Left cardiac atrium (tissue), 4 donors: ENCODE data around the gene CBLN3. TPM values are rescaled to one million over a fixed set of nuclear protein-coding genes. Genes with fewer than 3 reads are reported as not detected.
A peak's percentile ranks its signal among the peaks of the same experiment; 100 is the strongest.

Experiments
- ATAC-seq, 2 donors: fragments of 200-7000 bp; cut with Tn5 transposase; one replicate each; pipeline ENCODE4 v1.9.1; 2020; ENCODE audit warnings: mild to moderate bottlenecking in 2 of 2, moderate library complexity in 2 of 2
- DNase-seq: peaks from one replicate; pipeline ENCODE4 v3.0.0-alpha.2; 2020
- intact Hi-C, 2 donors: fragments of 100-400 bp; cut with DNase I; formaldehyde crosslinking; loops; one replicate each; pipeline versions ENCODE4 v1.14.1 to v1.15.1; 2022 to 2023
- total RNA-seq, 2 donors: library from RNA; stranded (reverse); fragmentation: NEBNext Ultra II Directional; extraction: Animal tissue kit (Norgen Biotek cat#: 25700); gene quantifications; one replicate each; pipeline ENCODE4 v1.2.1, GENCODE V29; 2021
- donor health status: DM: no; HTN: yes; CAD: no.
- donor health status: DM: no; HTN: yes; CAD: no; lungs with severe emphysema.
- donor health status: DM: yes; HTN: yes; CAD: no.
- donor health status: Dilated cardiomyopathy.

Gene CBLN3
- total RNA-seq, 2 donors from 2014 or later = 2.2 to 2.5 TPM

- intact Hi-C loops = no loop called here
- ATAC-seq (no peak), DNase-seq (no peak)
Observed at GRCh38 chr14:24440606-24441399, 11.3 kb upstream of the CBLN3 start.

- intact Hi-C loops = no loop called here
- DNase-seq (no peak), ATAC-seq (no peak)
Observed at GRCh38 chr14:24439830-24440605, 10.6 kb upstream of the CBLN3 start.

GRCh38 chr14:24439257-24439656, 9.8 kb upstream of the CBLN3 start:
- no peak for ATAC-seq
- intact Hi-C loops = no loop called here
- DNase-seq = no peak

GRCh38 chr14:24438223-24439097, 9.0 kb upstream of the CBLN3 start:
- no peak for DNase-seq
- intact Hi-C loops = no loop called here
- ATAC-seq = no peak

GRCh38 chr14:24437736-24438067, 8.2 kb upstream of the CBLN3 start:
- DNase-seq (no peak), ATAC-seq (no peak)
- intact Hi-C loops = loop anchor here in 1 of 2 donors (2.0 kb wide), 1 partner anchor 105 kb away; no protein-coding TSS in a partner anchor

GRCh38 chr14:24437020-24437735, 7.7 kb upstream of the CBLN3 start:
- ATAC-seq (no peak), DNase-seq (no peak)
- intact Hi-C loops = loop anchor here in 1 of 2 donors (2.0 kb wide), 1 partner anchor 104 kb away; no protein-coding TSS in a partner anchor

GRCh38 chr14:24436355-24437019, 7.0 kb upstream of the CBLN3 start:
- peak; percentile 27 to 65 for ATAC-seq
- DNase-seq = no peak

GRCh38 chr14:24435998-24436354, 6.5 kb upstream of the CBLN3 start:
- DNase-seq (no peak), ATAC-seq (no peak)
- intact Hi-C loops = loop anchor here in 1 of 2 donors (2.0 kb wide), 1 partner anchor 103 kb away; no protein-coding TSS in a partner anchor

More at GRCh38 chr14:24436355-24437019, 7.0 kb upstream of the CBLN3 start:
- intact Hi-C loops = loop anchor here in 1 of 2 donors (2.0 kb wide), 1 partner anchor 104 kb away; no protein-coding TSS in a partner anchor

- intact Hi-C loops = no loop called here
- no peak for DNase-seq
Observed at GRCh38 chr14:24435192-24435810, 5.8 kb upstream of the CBLN3 start.

GRCh38 chr14:24434676-24435075, 5.2 kb upstream of the CBLN3 start:
- DNase-seq = no peak
- no peak for ATAC-seq
- intact Hi-C loops = loop anchor here in 1 of 2 donors (5.0 kb wide), 2 partner anchors 67 to 102 kb away; partner anchors contain the start of gene NFATC4

More at GRCh38 chr14:24435192-24435810, 5.8 kb upstream of the CBLN3 start:
- ATAC-seq = no peak

- ATAC-seq = no peak
Observed at GRCh38 chr14:24434036-24434435, 4.6 kb upstream of the CBLN3 start.

GRCh38 chr14:24432259-24433131, 3.0 kb upstream of the CBLN3 start:
- DNase-seq (no peak), ATAC-seq (no peak)
- intact Hi-C loops = loop anchor here in 1 of 2 donors (5.0 kb wide), 2 partner anchors 65 to 100 kb away; partner anchors contain the start of gene NFATC4

More at GRCh38 chr14:24434036-24434435, 4.6 kb upstream of the CBLN3 start:
- no peak for DNase-seq
- intact Hi-C loops = loop anchor here in 1 of 2 donors (5.0 kb wide), 2 partner anchors 67 to 102 kb away; partner anchors contain the start of gene NFATC4

GRCh38 chr14:24431569-24432258, 2.2 kb upstream of the CBLN3 start:
- intact Hi-C loops = loop anchor here (2.0 to 5.0 kb wide), 3 partner anchors 63 to 99 kb away; partner anchors contain the start of gene NFATC4 (in 2 of the 2)
- DNase-seq (peak; percentile 92), ATAC-seq (peak; percentile 58 to 72)

- DNase-seq (peak; percentile 56), ATAC-seq (peak; percentile 29 to 66)
- intact Hi-C loops = loop anchor here (2.0 to 5.0 kb wide), 3 partner anchors 62 to 99 kb away; partner anchors contain the start of gene NFATC4 (in 2 of the 2)
Observed at GRCh38 chr14:24430682-24431568, 1.5 kb upstream of the CBLN3 start.
